HG02970 (cell line): ENCODE measurements around the gene ZNF555.
A peak's percentile ranks its signal among the peaks of the same experiment; 100 is the strongest.
"Not testable (repeated sequence)": the region's sequence is repeated elsewhere in the genome, so short reads cannot be mapped to it uniquely, and the experiment has no call there.

ENCODE experiments used
- ATAC-seq: cut with Tn5 transposase; IDR thresholded peaks from one replicate; pipeline ENCODE4 v1.9.1; 2021; ENCODE audit warnings: mild to moderate bottlenecking, moderate library complexity, moderate number of reproducible peaks; ENCODE audit not compliant: unreplicated experiment, low FRiP score

ZNF555 gene

DNA sequence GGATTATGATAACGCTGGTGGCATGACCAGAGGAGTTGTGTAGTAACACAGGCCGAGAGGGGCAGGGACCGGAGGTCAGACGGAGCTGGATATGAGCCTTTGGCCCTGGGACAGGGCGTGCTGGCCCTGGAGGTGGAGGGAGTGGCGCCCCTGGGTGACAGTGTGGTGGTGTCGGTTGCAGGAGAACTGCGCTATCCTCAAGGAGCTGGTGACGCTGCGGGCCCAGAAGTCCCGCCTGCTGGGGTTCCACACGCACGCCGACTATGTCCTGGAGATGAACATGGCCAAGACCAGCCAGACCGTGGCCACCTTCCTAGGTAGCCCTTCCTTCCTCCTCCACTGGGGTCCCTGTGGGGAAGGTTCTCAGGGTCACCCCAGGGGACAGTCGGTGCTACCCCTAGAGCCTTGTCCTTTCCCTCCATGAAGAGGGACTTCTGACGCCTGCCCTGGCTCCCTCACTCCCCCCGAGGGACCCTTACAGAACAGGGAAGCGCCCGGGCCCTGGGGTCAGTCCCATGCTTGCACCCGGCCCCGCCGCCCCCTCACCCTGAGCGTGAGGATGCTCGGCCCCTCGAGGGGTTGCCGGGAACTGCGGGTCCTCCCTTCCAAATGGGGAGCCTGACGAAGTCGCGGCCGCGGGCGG lies 34.4 kb upstream of the ZNF555 start:
- ATAC-seq: no peak

DNA sequence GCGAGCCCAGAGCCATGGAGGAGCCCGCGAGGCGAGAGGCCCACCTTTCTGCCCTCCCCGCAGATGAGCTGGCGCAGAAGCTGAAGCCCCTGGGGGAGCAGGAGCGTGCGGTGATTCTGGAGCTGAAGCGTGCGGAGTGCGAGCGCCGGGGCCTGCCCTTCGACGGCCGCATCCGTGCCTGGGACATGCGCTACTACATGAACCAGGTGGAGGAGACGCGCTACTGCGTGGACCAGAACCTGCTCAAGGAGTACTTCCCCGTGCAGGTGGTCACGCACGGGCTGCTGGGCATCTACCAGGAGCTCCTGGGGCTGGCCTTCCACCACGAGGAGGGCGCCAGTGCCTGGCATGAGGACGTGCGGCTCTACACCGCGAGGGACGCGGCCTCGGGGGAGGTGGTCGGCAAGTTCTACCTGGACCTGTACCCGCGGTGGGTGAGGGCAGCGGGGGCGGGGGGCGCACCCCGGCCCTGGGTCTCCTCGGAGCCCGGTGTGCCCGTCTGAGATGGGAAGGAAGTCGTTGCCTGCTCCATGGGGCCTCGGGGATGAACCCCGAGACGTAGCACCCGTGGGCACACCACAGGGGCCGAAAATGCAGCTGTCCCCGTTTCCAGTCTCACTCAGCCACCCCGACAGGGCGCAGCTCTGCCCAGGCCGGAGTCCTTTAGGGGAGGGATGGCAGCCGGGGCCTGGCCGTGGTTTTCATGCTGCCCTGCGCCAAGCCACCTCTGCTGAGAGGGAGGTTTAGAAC lies 33.7 kb upstream of the ZNF555 start:
- no peak for ATAC-seq

DNA sequence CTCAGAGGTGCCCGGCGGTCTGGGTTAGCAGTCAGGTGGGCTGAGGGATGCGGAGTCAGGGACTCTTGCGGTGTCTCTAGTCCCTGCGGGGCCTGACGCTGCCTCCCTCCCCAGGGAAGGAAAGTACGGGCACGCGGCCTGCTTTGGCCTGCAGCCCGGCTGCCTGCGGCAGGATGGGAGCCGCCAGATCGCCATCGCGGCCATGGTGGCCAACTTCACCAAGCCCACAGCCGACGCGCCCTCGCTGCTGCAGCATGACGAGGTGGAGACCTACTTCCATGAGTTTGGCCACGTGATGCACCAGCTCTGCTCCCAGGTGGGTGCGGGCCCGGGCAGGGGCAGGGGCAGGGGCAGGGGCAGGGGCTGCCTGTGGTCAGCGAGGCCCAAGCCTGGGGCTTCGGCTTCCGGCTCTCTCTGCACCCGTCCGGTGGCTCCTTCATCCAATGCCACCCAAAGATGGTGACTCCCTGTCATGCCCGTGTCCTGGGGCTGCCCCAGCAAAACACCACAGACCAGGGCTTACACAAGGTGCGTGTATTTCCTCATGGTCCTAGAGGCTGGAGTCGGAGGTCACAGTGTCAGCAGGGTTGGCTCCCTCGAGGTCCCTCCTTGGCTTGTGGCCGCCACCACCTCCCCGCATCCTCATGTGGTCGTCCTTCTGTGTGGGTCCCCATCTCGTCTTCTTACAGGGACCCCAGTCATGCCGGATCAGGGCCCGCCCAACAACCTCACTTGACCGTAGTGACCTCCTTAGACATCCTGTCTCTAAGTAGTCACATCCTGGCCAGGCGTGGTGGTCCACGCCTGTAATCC lies 32.9 kb upstream of the ZNF555 start:
- ATAC-seq: no peak

DNA sequence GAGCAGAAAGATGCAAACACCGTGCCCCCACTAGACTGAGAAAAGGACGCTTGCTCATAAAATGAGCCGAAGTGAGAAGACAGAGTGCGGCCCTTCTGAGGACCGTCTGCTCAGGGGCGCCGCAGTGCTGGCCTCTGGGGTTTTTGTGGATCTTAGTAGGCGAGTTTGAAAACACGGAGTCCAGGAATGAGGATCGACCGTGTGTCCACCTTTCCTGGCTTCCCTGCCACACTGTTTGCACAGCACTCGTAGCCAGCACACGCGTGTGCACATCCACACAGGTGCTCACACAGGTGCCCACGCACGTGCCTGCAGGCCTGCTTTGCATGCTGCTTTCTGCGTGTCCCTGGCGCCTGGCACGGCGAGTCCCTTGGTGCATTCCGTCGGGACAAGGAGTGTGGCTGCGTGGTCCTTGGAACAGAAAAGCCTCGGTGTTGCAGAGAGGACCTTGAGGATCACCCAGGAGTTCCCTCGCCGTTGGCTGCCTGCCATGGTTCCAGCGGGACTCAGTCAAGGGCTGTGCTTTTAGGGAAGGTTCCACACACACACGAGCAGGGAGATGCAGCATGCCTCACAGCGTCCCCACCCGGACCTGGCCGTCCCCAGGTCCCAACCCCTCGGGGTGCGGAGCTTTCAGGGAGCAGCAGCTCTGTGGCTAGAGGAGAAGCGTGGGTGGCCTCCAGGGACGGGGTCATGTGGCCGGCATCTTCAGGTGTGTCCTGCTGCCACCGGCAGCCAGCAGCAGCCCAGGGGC lies 31.7 kb upstream of the ZNF555 start:
- ATAC-seq: no peak

DNA sequence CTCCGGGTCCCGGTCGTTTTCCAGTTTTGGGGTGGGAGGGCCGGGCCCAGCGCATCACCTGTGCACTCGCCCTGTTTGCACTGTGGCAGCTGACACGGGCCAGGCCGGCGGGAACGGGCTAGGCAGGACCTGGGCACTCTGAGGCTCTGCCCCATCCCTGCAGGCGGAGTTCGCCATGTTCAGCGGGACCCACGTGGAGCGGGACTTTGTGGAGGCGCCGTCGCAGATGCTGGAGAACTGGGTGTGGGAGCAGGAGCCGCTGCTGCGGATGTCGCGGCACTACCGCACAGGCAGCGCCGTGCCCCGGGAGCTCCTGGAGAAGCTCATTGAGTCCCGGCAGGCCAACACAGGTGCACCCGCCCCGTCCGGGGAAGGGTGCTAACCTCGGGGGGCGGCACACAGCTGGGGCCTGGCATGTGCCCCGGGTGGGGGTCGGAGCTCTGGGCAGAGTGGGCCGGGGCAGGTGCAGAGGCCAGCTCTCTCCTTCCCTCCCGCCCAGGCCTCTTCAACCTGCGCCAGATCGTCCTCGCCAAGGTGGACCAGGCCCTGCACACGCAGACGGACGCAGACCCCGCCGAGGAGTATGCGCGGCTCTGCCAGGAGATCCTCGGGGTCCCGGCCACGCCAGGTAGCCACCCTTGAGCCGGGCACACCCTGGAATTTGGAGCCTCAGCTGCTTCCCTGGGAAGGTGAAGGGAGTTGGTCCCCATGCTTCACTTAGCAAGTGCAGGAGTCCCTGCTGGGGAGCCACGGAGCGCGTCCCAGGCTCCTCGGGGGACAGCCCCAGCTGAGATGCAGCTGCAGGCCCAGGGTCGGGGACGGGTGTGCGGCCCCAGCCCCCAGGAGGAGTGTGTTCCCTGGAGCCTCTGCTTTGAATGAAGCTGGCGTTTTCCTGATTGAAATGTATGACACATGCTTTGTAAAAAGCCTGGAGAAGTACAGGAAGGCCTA lies 30.9 kb upstream of the ZNF555 start:
- ATAC-seq: no peak

DNA sequence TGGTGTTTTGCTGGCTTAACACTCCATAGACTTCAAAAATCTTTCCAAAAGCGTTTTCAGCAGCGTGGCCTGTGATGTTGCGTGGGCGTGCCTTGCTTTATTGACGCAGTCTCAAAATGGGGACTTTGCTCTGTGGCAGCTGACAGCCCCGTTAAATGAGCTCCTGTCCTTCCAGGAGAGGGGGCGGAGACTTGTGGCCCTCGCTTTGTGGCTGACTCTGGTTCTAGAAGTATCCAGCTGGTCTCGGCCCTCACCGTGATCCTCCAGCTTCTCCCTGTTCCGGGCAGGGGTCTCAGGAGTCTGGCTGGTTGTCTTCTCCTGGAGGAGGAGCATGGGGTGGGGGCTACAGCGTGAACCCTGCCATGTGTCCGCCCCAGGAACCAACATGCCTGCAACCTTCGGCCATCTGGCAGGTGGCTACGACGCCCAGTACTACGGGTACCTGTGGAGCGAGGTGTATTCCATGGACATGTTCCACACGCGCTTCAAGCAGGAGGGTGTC lies 30.0 kb upstream of the ZNF555 start:
- ATAC-seq: no peak

DNA sequence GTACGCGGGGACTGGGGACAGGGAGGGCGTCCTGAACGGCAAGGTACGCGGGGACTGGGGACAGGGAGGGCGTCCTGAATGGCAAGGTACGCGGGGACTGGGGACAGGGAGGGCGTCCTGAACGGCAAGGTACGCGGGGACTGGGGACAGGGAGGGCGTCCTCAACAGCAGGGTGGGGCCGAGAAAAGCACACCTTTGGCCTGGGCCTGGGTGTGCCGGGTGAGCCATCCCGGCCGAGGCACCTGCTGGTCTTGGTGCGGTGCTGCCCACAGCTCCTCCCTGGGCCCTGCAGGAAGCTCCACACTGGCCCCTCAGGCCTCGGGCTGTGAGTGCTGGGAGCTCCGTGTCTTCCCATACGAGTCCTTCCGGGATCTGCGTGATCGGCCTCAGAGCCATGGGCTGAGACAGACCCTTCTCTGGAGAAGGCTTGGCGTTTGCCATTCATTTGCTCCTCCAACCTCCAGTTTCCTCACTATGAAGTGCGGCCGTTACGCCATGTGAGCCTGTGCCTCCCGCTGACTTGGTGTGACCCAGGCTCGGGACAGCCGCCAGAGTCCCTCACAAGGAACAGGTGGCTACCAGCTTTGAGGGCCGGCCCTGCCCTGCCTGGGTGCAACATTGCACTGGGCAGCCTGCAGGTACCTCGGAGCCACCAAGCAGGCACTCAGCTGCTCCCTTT lies 29.4 kb upstream of the ZNF555 start:
- ATAC-seq: no peak

DNA sequence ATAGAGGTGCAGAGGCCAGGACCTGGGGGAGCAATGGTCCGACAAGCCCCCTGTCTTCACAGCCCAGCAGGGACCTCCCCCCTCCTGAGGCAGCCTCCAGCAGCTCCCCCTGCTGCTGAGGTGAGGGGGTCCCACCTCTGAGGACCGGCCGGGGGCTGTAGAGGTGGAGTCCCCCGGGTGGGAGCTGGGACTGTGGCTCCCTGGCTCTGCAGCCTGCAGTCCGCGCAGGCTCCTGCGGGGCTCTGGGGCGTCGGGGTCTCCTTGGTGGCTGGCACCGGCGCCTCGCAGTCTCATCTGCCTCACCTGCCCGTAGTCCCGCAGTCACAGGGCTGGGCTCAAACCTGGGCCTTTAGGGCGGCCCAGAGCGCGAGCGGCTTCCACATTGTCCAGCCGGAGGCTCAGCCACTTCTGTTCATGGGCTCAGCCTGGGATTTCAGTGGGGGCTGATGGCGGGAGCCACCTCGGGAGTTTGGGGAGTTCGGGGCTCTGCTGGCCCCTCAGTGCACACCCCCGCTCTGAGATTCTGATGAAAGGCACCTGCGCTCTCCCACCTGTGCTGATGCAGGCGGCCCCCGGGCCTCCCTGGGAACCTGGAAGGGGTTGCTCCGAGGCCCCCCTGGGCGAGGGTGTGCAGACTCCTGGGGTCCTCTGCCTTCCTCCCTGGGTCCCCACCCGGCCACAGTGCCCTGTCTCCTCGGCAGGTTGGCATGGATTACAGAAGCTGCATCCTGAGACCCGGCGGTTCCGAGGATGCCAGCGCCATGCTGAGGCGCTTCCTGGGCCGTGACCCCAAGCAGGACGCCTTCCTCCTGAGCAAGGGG lies 28.7 kb upstream of the ZNF555 start:
- no peak for ATAC-seq

DNA sequence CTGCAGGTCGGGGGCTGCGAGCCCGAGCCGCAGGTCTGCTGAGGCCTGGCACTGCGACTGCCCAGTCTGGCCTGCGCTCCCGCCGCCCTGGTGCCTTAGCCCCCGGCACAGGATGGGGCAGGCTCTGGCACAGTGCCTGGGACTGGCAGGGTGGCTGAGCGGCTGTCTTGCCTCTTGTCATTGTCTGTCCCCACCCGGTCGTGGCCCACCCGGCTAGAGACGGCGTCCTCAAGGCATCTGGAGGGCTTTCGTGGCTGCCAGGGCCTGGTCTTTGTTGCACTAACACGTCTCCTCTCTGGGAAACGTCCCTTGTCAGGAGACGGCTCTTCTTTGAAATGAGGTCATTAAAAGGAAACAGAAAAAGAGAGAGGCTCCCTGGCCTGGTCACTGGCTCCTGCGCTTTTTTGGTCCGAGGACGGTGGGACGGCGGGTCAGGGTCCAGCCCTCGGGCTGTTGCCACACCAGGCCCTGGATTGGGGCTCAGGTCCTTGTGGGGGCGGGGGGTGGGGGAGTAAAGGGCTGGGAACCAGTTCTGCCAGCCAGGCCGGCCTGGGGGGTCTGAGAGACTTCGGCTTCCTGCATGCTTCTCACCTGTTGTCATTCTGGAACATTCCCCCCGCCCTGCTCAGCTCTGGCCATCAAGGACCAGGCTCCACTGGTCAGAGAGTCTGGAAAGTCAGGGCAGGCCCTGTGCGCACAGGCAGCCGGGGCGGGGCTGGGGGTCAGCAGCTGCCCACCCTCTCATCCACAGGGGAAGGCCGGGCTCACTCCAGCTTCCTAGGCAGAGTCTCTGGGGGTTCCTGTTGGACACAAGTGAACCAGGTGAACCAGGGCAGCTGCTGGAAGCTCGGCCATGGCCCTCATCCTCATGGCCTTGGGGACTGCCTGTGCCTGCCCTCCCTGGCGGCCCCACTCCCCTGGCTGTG lies 27.8 kb upstream of the ZNF555 start:
- ATAC-seq: no peak

DNA sequence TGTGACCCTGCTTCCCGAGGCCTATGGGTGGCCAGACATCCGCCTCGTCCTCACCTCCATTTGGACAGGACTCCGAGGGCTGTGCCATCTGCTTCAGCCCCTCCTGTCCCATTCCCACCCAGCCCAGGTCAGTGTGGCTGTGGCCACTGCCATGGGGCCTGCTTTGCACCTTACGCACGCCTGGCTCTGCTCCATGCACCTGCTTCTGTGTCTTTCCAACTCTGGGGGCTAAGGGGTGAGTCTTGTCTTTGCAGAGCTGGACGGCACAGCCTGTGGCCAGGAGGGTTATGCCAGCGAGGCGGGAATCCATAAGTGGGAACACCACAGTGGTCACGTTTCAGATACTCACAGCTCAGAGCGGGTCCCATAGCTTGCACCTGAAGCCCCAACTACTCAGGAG lies 26.8 kb upstream of the ZNF555 start:
- no peak for ATAC-seq

DNA sequence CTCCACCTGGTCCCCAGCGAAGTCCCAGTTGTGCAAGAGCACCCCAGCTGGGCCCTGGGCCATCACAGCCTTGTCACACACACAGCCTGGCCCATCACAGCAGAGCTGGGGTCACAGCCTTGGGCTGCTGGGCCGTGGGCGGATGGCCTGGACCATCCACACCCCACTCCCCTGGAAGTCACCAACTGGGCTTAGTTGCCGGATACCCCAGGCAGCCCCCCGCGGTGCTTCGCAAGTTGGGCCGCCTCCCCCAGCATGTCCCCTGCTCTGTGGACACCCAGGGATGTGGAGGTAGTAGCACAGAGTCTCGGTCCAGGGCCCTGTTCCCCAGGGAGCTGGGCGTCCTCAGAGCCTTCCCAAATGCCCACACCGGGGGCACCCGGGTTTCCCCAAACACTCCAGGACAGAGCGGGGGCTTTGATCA lies 26.1 kb upstream of the ZNF555 start:
- no peak for ATAC-seq

DNA sequence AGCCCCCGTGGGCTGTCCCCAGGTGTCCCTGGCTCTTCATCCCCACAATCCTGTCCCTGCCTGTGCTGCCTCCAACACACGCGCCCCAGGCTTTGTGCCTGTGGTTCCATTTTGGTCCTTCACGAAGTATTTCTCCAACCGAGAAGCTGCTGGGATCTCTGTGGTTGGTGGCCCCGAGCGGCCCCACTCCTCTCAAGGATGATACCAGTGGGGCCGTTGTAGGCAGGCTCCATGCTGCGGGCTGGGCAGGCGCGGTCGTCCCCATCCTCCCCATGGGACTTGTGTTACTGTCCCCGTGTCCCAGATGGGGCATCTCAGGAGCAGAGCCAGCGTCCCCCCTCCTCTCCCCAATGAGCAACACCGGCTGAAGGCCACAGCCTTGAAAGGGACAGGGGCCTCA lies 25.4 kb upstream of the ZNF555 start:
- ATAC-seq: no peak

DNA sequence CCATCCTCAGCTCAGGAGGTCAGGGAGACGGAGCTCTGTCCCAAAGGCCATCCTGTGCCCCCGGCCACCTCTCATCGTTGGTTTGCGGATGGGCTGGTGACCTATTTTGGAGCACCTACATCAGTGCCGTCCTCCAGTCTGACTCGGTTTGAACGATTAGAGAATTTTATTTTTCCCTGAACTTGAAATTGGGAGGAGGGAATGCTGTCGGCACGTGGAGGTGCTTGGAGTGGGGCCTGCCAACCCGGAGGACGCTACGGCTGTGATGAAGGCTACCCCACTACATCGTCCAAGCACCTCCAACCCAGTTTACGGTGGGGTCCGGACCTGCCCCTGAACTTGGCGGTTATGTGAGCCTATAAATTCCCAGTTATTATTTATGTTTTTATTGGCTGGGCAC lies 24.6 kb upstream of the ZNF555 start:
- no peak for ATAC-seq

DNA sequence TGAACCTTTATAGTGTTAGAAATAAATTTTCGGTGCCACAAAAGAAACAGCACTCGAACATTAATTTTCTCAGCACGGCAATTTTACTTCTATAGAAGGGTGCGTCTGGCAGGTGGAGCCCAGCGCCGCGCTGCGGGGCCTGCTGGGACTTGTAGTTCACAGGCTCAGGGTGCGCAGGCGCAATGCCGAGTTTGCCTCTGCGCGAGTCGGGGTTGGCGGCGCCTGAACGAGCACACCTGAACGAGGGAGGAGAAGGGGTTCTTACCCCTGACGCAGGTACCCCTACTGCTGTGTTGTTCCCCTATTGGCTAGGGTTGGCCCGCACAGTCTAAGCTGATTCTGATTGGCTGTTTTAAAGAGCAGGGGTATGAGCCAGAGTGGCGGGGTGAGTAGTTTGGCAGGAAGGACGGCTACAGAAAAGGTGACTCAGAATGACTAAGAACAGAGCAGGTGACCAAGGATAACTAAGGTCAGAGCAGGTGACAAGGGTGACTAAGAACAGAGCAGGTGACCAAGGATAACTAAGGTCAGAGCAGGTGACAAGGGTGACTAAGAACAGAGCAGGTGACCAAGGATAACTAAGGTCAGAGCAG lies 23.9 kb upstream of the ZNF555 start:
- ATAC-seq: not testable (repeated sequence)

DNA sequence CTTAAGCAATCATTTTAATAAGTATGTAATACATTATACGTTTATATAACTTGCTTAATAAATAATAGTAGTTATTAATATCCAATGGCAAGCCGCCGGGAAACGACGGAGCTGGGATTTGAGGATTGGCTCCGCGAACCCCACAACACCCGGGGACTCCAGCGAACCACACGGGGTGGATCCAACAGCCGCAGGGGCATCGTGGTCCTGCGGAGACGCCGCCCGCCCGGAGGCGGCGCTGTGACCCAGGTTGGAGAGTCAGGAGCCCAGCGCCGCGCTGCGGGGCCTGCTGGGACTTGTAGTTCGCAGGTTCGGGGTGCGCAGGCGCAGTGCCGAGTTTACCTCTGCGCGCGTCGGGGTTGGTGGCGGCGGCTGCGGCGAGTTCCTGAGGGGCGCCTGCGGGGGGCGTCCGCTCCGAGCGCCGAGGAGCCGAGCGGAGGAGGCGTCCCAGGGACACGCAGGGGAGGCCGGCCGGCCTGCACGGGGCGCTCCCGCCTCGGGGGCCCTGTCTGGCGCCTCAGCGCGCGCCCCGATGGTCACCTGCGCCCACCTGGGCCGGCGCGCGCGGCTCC lies 21.6 kb upstream of the ZNF555 start, which contains the start of gene ZNF554:
TSS of gene ZNF554 (plus strand) at position 329 of the 572 bp plus-strand sequence. CDS start at position 533, 204 bp downstream.
- ATAC-seq: peak; percentile 92

DNA sequence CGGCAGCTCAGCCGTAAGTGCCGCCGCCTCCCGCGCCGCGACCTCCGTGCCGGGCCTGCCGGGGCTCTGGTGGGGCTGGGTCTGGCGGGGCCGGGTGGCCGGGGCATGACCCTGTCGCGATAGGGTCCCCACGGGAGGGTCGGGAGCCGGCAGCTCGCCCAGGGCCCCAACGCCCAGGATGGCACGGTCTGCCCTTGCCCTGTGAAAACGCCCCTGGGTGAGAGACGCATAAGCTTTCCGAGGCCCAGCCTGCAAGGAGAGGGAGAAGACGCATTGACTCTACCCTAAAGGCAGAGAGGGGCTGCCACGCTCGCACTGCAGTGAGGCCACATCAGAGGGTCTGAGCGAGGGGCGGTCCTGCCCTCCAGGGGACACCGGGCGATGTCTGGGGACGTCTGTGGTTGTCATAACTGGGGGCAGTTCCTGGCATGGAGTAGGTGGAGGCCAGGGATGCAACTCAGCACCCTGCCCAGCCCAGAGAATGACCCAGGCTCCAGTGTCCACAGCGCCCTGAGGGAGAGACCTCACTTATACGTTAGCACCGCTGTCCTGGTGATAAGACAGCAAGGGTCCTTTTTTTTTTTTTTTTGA lies 21.1 kb upstream of the ZNF555 start:
- ATAC-seq: peak; percentile 19
